GM18498 (cell line): ENCODE measurements around the gene REV1.
"Not testable (repeated sequence)": the region's sequence is repeated elsewhere in the genome, so short reads cannot be mapped to it uniquely, and the experiment has no call there.

Experiments
- ATAC-seq: cut with Tn5 transposase; IDR thresholded peaks from one replicate; pipeline ENCODE4 v1.9.1; 2021; ENCODE audit warnings: mild to moderate bottlenecking, moderate library complexity; ENCODE audit not compliant: unreplicated experiment

The REV1 gene

DNA sequence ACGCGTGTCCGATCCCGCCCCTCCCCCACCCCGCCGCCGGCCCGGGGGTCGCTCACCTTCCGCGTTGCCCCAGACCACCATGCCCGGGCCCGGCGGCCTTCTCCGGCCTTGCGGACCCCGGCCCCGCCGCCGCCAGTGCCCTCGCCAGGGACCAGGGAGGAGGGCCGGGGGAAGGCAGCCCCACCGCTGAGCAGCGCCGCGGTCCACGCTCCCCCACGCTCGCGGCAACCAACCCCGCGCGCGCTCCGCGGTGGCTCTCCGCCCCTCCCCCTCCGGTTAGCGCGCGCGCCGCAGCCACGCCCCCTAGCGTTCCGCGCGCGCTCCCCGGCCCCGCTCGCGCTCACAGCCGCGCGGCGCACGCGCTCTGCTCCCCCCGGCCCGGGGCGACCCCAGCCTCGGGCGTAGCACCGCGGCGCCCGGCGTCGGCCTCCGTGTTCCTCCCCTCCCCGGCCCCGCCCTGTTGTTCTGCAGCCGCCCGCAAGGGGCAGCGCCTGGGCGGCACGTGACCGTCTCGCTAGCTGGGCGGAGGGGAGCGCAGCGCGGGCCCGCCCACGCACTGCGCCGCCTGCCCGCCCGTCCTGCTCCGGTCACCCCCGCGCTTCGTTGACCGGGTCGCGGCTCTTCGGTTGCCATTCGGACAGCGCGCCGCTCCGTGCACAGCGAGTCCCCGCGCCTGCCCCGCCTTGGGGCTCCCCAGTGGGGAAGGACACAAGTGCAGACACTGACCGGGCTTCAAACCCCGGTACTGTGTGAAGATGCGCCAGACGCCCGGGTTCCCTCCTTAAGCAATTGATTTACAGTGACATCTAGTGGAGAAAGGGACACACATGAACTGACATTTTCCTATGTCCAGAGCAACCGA lies at the start of gene REV1:
TSS of gene REV1 (minus strand) at position 257 of the 862 bp plus-strand sequence. CDS start 25,042 bp downstream, outside the sequence.
- peak; percentile 85 for ATAC-seq

DNA sequence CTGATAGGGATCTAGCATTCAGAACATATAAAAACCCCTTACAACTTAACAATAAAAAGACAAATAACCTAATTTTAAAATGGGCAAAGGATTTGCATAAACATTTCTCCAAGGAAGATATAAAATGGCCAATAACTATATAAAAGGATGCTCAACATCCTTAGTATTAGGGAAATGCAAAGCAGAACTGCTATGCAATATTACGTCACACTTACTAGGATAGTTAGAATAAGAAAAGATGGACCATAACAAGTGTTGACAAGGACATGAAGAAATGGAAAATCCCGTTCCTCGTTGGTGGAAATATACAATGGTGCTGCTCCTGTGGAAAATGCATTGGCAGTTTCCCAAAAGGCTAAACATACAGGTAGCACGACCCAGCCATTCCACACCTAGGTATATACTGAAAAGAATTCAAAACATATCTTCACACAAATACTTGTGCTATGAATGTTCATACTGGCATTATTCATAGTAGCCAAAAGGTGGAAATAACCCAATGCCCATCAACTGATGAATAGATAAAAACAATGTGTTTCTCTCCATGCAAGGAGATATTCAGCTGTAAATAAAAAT lies 48.2 kb upstream of the REV1 start:
- no peak for ATAC-seq

DNA sequence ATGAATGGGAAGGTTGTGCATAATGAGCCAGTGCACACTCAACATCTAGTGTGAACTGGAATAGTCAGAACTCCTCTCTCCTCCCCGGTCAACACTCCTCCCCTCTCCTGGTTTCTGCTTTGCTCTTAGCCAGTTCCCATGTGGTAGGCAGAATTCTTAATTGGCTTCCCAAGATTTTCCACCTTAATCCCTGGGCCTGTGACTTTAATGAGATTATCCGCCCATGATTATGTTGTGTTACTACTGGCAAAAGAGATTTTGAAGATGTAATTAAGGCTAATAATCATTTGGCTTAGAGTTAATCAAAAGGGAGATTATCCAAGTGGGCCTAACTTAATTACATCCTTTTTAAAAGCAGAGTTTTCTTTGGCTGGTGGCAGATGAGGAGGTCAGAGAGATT lies 34.2 kb upstream of the REV1 start:
- no peak for ATAC-seq

GRCh38 chr2:99522157-99522556 lies 32.3 kb upstream of the REV1 start:
- ATAC-seq: no peak

DNA sequence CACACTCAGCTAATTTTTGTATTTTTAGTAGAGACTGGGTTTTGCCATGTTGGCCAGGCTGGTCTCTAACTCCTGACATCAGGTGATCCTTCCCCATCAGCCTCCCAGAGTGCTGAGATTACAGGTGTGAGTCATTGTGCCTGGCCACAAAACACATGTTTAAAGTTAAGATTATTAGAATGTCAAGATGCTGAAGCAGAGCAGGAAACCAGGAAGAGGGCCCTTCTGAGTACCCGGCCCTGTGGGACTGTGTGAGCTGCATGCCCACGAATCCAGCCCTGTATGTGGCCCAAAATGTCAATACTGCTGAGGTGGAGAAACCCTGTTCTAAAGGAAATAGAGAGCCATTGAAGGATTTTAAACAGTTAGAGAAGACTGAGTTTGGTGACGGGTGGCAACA lies 31.0 kb upstream of the REV1 start:
- no peak for ATAC-seq

- no peak for ATAC-seq
Measured at GRCh38 chr2:99520195-99520594, 30.4 kb upstream of the REV1 start.

GRCh38 chr2:99514357-99514756 lies 24.5 kb upstream of the REV1 start:
- no peak for ATAC-seq

GRCh38 chr2:99512181-99512591 lies 22.4 kb upstream of the REV1 start:
- ATAC-seq: no peak

- no peak for ATAC-seq
Measured at GRCh38 chr2:99509387-99509786, 19.6 kb upstream of the REV1 start.

GRCh38 chr2:99507937-99508818 lies 18.4 kb upstream of the REV1 start:
- ATAC-seq: no peak

DNA sequence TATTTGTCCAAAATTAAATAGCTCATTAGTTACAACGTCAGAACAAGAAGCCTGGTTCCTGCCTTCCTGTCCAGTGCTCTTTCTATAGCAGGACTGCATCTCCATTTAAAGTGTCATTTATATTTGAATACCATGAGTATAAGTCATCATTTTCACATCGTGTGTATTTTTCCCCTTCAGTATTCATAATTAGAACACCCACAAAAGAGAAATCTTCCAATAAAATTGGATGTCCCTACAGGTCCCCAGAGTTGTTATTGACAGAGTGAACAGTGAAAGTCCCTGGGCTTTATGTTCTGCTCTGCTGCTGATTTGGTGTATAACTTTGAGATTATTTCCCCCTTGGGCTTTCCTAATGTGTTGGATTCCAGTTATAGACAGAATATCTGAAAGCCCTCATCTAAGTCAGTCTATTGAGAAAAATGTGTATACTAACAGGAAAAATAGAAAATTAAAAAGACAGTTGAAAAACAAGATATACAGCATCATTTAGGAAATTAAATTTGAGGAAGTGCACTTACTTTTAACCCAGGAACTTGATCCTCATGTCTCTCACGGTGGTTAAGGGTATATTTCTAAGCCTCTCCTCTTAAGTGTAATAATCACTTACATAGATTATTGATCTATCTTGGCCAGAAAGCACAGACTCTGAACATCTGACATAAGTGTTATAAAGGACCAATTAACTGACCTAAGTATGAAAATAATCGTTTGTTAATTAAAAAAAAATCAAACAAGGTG lies 15.2 kb upstream of the REV1 start:
- no peak for ATAC-seq

DNA sequence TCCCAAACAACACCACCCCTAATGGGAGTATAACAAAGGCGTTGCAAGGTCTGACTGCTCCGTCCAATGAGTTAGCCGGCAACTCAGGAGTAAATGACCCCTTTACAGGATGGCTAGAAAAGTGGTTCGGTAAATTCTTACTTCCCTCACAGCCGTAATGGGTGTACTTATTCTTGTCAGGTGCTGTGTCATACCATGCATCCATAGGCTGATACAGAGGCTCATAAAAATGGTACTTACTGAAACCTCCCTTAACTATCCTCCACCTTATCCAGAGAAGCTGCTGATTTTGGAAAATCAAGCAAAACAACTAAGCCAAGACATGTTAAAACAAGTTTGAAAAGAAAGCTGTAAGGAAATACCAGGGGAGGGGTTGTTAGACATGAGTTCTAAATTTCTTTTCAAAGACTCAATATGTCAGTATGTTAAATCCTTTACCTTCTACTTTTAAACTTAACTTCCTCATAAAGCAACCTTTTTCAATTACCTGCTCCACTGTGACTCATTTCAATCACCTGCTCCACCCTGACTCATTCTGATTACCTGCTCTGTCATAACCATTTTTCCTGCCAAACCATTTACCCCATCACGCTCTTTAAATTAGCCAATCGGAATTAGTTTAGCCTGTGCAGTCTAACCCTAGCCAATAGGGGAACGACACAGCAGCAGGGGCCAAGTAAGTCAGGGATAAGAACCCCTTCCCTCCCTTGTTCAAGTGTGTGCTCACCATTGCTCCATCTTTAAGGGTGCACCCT lies 14.0 kb upstream of the REV1 start:
- not testable (repeated sequence) for ATAC-seq

GRCh38 chr2:99496021-99496420 lies 6.2 kb upstream of the REV1 start:
- no peak for ATAC-seq

- no peak for ATAC-seq
Measured at GRCh38 chr2:99495115-99495860, 5.5 kb upstream of the REV1 start.

GRCh38 chr2:99492721-99493120 lies 2.9 kb upstream of the REV1 start:
- no peak for ATAC-seq

GRCh38 chr2:99490623-99491461 lies 1.0 kb upstream of the REV1 start:
- no peak for ATAC-seq

GRCh38 chr2:99489063-99489760 lies 605 bp downstream of the REV1 start:
- ATAC-seq: peak; percentile 41

DNA sequence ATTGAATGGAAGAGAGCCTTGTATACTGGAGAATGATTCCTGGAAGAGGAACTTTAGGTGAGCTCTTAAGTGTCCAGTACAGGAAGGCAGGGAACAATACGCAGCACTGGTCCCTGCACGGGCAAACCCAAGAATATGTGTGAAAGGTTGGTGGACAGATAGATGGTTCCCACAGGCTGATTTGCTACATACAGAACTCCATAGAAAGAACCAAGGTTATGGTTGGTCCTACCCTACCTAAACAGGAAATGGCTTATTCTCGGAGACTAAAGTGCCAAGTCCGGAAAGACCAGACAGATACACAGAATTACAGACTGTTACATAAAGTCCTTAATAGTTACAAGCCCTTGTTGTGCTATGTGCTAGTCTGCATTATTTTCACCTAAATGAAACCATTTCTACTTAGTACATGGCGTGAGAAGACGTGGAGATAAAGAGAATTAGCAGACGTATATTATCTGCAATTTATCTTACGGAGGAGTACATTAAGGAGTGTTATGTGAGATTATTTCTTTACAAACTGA lies 1.2 kb downstream of the REV1 start:
- no peak for ATAC-seq
